Heart right ventricle (tissue), 16 donors: ENCODE results near the gene KIF1A. TPM values are rescaled to one million over a fixed set of nuclear protein-coding genes. Genes with fewer than 3 reads are reported as not detected.

Experiments used
- ATAC-seq, 8 donors: fragments of 200-7000 bp; cut with Tn5 transposase; one replicate each; pipeline ENCODE4 v1.9.1; 2020; ENCODE audit warnings: mild to moderate bottlenecking in 8 of 8, moderate library complexity in 8 of 8, moderate number of reproducible peaks in 1 of 8
- DNase-seq, 2 donors: peaks; one replicate each; pipeline ENCODE4 v3.0.0-alpha.2; 2020
- H3K27ac ChIP-seq, 10 donors: fragments of 200-600 bp; sonication (generic) in 2 of 10; one replicate each; pipeline versions ENCODE4 v1.5.0 to v1.8.0; 2020 to 2022; ENCODE audit warnings: mild to moderate bottlenecking in 3 of 10
- H3K27me3 ChIP-seq, 7 donors: fragments of 200-600 bp; one replicate each; pipeline ENCODE4 v1.8.0; 2021 to 2022; ENCODE audit warnings: mild to moderate bottlenecking in 2 of 7
- H3K36me3 ChIP-seq, 9 donors: fragments of 200-600 bp; sonication (generic) in 1 of 9; one replicate each; pipeline versions ENCODE4 v1.5.0 to v1.8.0; 2020 to 2022; ENCODE audit warnings: mild to moderate bottlenecking in 2 of 9
- H3K4me1 ChIP-seq, 9 donors: fragments of 200-600 bp; sonication (generic) in 1 of 9; one replicate each; pipeline versions ENCODE4 v1.5.0 to v1.8.0; 2020 to 2022; ENCODE audit warnings: mild to moderate bottlenecking in 4 of 9
- H3K4me3 ChIP-seq, 10 donors: fragments of 200-600 bp; sonication (generic) in 2 of 10; one replicate each; pipeline versions ENCODE4 v1.5.0 to v1.8.0; 2020 to 2022; ENCODE audit warnings: mild to moderate bottlenecking in 7 of 10, moderate library complexity in 2 of 10
- H3K9me3 ChIP-seq, 11 donors: fragments of 200-600 bp in 10 of 11; sonication (generic) in 2 of 11; one replicate each; pipeline versions ENCODE4 v1.5.0 to v1.8.0; 2013 to 2022; ENCODE audit warnings: mild to moderate bottlenecking in 2 of 11, control low read depth in 1 of 11, moderate library complexity in 1 of 11
- WGBS, 2 donors: extraction: QIAGEN DNeasy Blood & Tissue Kit; methylation state at CpG; one replicate each; pipeline ENCODE4 v1.1.7; 2013; ENCODE audit warnings: inconsistent platforms in 1 of 2; 5-methylcytosine and 5-hydroxymethylcytosine counted together
- intact Hi-C, 10 donors: fragments of 100-400 bp; cut with DNase I; formaldehyde crosslinking; loops; one replicate each; pipeline versions ENCODE4 v1.11.1 to v1.14.2; 2022
- polyA plus RNA-seq, 2 donors: library from polyadenylated mRNA; stranded (reverse); fragments of 200-250 nt; gene quantifications; one replicate each; pipeline ENCODE4 v1.2.3, GENCODE V29; 2013
- total RNA-seq, 10 donors: library from RNA; stranded (reverse); fragmentation: NEBNext Ultra II Directional in 3 of 10; extraction: Animal tissue kit (Norgen Biotek cat#: 25700) in 3 of 10; gene quantifications; one replicate each; pipeline versions ENCODE4 v1.2.1 to v1.2.4, GENCODE V29; 2021 to 2023
- TF ChIP-seq, protein P1 (sequence below), 9 donors: fragments of 200-600 bp; sonication (generic) in 2 of 9; IDR thresholded peaks; one replicate each; pipeline versions ENCODE4 v1.5.0 to v1.8.0; 2021 to 2022; ENCODE audit warnings: antibody characterized with exemption in 9 of 9, mild to moderate bottlenecking in 5 of 9, moderate library complexity in 1 of 9
- donor health status: Arrhythmogenic right ventricular cardiomyopathy.
- donor health status: ischemic (EF 13 %, LVEDD 7.1; RV severe dilation, severe dysfunction).
- donor health status: healthy with polysubstance abuse.
- donor health status: DM: no; HTN: yes; CAD: no.
- donor health status: DM: no; HTN: no; CAD: no.
- donor health status: ischemic (EF 25% LVEDD 6.9; RV normal size, moderate dysfunction).
- donor health status: ischemic (EF 25% LVEDD 5.7; RV mildly dilated, moderate dysfunction).
- donor health status: healthy.
- donor health status: DM: yes; HTN: yes; CAD: no.
- donor health status: Ischemic cardiomyopathy.
- donor health status: ischemic (EF 35%, LVEDD 5.7; RV mildly dilated, moderate dysfunction).
- donor health status: nonischemic (EF 11% LVEDD 7.7; RV severe dilation, severe dysfunction).
- donor health status: DM: yes; HTN: yes; CAD: no.
- donor health status: PGD.
- donor health status: ischemic (EF 29% LVEDD 5.4; RV normal size, mild dysfunction).
- donor health status: nonischemic (EF 23%, LVEDD 6.1; RV moderate dilation, normal function).

KIF1A gene
- total and polyA plus RNA-seq, 12 donors = 0.37 to 21.4 (median 1.4) TPM

DNA sequence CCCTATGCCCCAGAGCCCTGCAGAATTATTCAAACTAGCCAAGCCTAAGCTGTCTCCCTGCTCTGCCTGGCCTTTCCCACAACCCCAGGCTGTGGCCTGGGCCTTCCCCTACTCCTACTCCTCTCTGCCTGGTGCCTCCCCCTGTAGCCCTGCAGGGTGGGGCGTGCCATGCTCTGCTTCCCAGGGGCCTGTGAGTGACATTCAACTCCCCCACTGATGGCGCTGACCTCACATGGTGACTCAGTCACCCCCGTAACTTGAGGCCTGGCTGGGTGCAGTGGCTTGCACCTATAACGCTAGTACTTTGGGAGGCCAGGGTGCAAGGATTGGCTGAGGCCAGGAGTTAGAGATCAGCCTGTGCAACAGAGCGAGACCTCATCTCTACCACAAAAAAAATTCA lies 60.6 kb downstream of the KIF1A start:
- no peak overlapping the region for H3K27ac ChIP-seq
- 95 to 98% methylated on average over 5 of the region's 5 CpGs for WGBS, 2 donors

DNA sequence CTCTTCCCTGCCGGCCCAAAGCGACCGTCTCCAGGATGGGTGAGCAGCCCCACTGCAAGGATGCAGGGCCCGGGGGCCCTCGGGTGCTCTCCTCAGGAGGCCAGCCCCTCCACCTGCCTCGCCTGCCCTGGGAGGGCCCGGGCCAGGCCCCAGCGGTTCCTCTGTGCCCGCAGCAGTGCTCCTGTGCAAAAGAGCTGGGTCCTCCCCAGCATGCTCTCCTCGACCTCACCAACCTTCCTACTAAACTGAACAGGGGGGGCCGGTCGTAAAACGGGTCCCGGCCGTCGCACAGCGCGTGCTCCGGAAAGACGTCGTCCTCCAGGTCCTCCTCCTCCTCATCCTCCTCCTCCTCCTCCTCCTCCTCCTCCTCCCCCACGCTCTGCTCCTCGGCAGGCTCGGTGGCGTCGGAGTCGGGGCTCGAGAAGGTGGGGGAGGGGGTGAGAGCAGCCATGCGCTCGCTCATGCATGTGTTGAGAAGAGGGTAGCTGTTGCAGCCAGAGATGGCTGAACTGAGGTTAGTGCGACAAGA lies 62.9 kb downstream of the KIF1A start:
- H3K4me3 ChIP-seq = no peak overlapping the region
- no peak for DNase-seq
- WGBS, 2 donors = 76 to 82% methylated on average over 24 to 31 of the region's 31 CpGs
- no peaks in the 10 kb centered on the region for H3K9me3 ChIP-seq
- H3K27ac ChIP-seq = no peak overlapping the region
- TF ChIP-seq, protein P1, sequence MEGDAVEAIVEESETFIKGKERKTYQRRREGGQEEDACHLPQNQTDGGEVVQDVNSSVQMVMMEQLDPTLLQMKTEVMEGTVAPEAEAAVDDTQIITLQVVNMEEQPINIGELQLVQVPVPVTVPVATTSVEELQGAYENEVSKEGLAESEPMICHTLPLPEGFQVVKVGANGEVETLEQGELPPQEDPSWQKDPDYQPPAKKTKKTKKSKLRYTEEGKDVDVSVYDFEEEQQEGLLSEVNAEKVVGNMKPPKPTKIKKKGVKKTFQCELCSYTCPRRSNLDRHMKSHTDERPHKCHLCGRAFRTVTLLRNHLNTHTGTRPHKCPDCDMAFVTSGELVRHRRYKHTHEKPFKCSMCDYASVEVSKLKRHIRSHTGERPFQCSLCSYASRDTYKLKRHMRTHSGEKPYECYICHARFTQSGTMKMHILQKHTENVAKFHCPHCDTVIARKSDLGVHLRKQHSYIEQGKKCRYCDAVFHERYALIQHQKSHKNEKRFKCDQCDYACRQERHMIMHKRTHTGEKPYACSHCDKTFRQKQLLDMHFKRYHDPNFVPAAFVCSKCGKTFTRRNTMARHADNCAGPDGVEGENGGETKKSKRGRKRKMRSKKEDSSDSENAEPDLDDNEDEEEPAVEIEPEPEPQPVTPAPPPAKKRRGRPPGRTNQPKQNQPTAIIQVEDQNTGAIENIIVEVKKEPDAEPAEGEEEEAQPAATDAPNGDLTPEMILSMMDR (IDR thresholded peaks at IDR 0.05) = no peak
- no peaks in the 10 kb centered on the region for H3K4me1 ChIP-seq
- intact Hi-C loops = no loop called here
- H3K27me3 ChIP-seq = peaks cover 0 to 3% (median 0%) of the 10 kb centered on the region in 7 donors
- no peak for ATAC-seq
- no peaks in the 10 kb centered on the region for H3K36me3 ChIP-seq

More for the DNA sequence above, 60.6 kb downstream of the KIF1A start:
- Histone ChIP-seq H3K27me3 (peaks cover 0 to 3% (median 0%) of the 10 kb centered on the region in 7 donors), H3K9me3 (no peaks in the 10 kb centered on the region), H3K36me3 (no peaks in the 10 kb centered on the region), H3K4me3 (no peak overlapping the region), H3K4me1 (no peaks in the 10 kb centered on the region)
- ATAC-seq = no peak
- TF ChIP-seq, protein P1 (IDR thresholded peaks at IDR 0.05) = no peak
- no peak for DNase-seq
- intact Hi-C loops = no loop called here

DNA sequence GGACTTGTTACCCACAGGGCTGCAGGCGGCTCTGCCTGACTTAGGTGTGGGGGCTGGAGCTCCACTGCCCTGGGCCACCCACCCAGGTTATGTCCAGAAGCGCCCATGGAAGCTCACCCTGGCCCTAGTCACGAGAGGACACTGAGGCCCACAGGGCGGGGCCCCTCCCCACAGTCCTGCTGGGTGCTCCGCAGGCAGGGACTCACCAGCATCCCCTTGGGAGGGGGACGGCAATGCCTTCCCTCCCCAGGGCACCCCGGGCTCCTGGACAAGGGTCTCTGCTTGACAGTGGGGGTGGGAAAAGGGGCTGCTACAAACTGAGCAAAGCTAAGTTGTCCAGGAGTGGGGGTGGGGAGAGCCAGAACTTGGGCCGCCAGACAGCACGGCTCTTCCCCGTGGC lies 67.8 kb downstream of the KIF1A start:
- WGBS, 2 donors = 80 to 86% methylated on average over 10 of the region's 10 CpGs
- DNase-seq (no peak), ATAC-seq (no peak)
- H3K9me3 ChIP-seq = no peaks in the 10 kb centered on the region
- no peaks in the 10 kb centered on the region for H3K36me3 ChIP-seq
- H3K4me1 ChIP-seq = no peaks in the 10 kb centered on the region
- H3K27ac ChIP-seq = no peak overlapping the region
- peaks cover 0 to 9% (median 0%) of the 10 kb centered on the region in 7 donors for H3K27me3 ChIP-seq
- intact Hi-C loops = no loop called here
- H3K4me3 ChIP-seq = no peak overlapping the region
- TF ChIP-seq, protein P1 (IDR thresholded peaks at IDR 0.05) = no peak

DNA sequence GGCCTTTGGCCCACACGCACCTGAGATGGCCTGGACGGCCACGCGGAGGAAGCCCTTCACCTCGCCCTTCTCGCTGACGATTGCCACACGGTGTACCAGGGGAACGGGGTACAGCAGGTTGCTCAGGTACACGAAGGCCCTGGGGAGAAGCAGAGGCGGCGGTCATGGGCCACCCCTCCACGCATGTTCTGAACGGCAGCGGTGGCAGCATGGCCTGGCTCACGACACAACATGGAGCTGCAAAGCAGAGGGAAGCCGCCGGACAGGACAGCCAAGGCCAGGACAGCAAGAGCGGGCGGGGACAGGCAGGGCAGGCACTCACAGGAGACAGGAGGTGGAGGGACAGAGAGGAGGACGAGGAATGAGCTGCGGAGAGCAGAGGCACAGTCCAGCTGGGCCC lies 69.6 kb downstream of the KIF1A start:
- Histone ChIP-seq H3K9me3 (no peaks in the 10 kb centered on the region), H3K27ac (no peak overlapping the region), H3K36me3 (no peaks in the 10 kb centered on the region), H3K27me3 (peaks cover 0 to 6% (median 0%) of the 10 kb centered on the region in 7 donors), H3K4me1 (no peaks in the 10 kb centered on the region), H3K4me3 (no peak overlapping the region)
- DNase-seq = no peak
- 90 to 93% methylated on average over 22 of the region's 22 CpGs for WGBS, 2 donors
- ATAC-seq = no peak
- intact Hi-C loops = no loop called here
- TF ChIP-seq, protein P1 (IDR thresholded peaks at IDR 0.05) = no peak
